CD14-positive monocyte (primary cell): ENCODE data around the gene ZBTB7C. TPM values are rescaled to one million over a fixed set of nuclear protein-coding genes. Genes with fewer than 3 reads are reported as not detected.

Experiments
- DNase-seq, 3 donors: peaks; one replicate each; pipeline ENCODE4 v3.0.0-alpha.2; 2011 to 2022
- H2AFZ ChIP-seq: 2 replicates; pipeline ENCODE4 v1.6.0; 2012; ENCODE audit warnings: mild to moderate bottlenecking, low read depth, low read length, inconsistent platforms; ENCODE audit not compliant: insufficient read depth, poor library complexity, severe bottlenecking
- H3K27ac ChIP-seq, 2 donors: 1 replicate in 1 of 2; 2 replicates in 1 of 2; pipeline ENCODE4 v1.5.1; 2012 to 2013; ENCODE audit warnings: low read length in 2 of 2, control low read depth in 1 of 2, inconsistent platforms in 1 of 2, low read depth in 1 of 2, mild to moderate bottlenecking in 1 of 2
- H3K27me3 ChIP-seq, 2 donors: one replicate each; pipeline versions ENCODE4 v1.6.0 to v1.6.1; 2011 to 2013; ENCODE audit warnings: low read length in 2 of 2; ENCODE audit not compliant: control insufficient read depth in 2 of 2, insufficient read depth in 2 of 2
- H3K36me3 ChIP-seq, 2 donors: replicated peaks in 1 of 2; 1 replicate in 1 of 2; 2 replicates in 1 of 2; pipeline versions ENCODE4 v1.5.1 to v1.6.1; 2012 to 2013; ENCODE audit warnings: low read length in 2 of 2, control low read depth in 1 of 2, inconsistent platforms in 1 of 2, mild to moderate bottlenecking in 1 of 2; ENCODE audit not compliant: insufficient read depth in 2 of 2, control insufficient read depth in 1 of 2
- H3K4me1 ChIP-seq, 2 donors: 1 replicate in 1 of 2; 2 replicates in 1 of 2; pipeline versions ENCODE4 v1.5.1 to v1.6.1; 2012 to 2013; ENCODE audit warnings: low read length in 2 of 2, control low read depth in 1 of 2, inconsistent platforms in 1 of 2, mild to moderate bottlenecking in 1 of 2, moderate library complexity in 1 of 2; ENCODE audit not compliant: insufficient read depth in 2 of 2, control insufficient read depth in 1 of 2
- H3K4me2 ChIP-seq: replicated peaks from 2 replicates; pipeline ENCODE3; 2012; ENCODE audit warnings: low read length, moderate library complexity, mild to moderate bottlenecking; ENCODE audit not compliant: poor library complexity, severe bottlenecking; ENCODE audit errors: extremely low read depth
- H3K4me3 ChIP-seq, 3 experiments: fragments of 200-600 bp in 1 of 3; sonication (generic) in 1 of 3; replicated peaks in 1 of 3; 1 replicate in 2 of 3; 2 replicates in 1 of 3; pipeline ENCODE4 v1.5.1; 2011 to 2013; ENCODE audit warnings: low read length in 3 of 3, mild to moderate bottlenecking in 3 of 3, control low read depth in 2 of 3, low read depth in 2 of 3, inconsistent platforms in 1 of 3, moderate library complexity in 1 of 3
- H3K79me2 ChIP-seq: 2 replicates; pipeline ENCODE4 v1.6.0; 2012; ENCODE audit warnings: mild to moderate bottlenecking, control low read depth, inconsistent platforms, low read length, moderate library complexity; ENCODE audit not compliant: insufficient read depth
- H3K9ac ChIP-seq: 2 replicates; pipeline ENCODE4 v1.6.0; 2017; ENCODE audit warnings: low read length, mild to moderate bottlenecking; ENCODE audit not compliant: insufficient read depth, poor library complexity, severe bottlenecking
- H3K9me3 ChIP-seq, 2 donors: replicated peaks in 1 of 2; 1 replicate in 1 of 2; 2 replicates in 1 of 2; pipeline versions ENCODE4 v1.5.1 to v1.6.1; 2012 to 2013; ENCODE audit warnings: low read length in 2 of 2, control low read depth in 1 of 2; ENCODE audit not compliant: control insufficient read depth in 1 of 2, insufficient read depth in 1 of 2
- H4K20me1 ChIP-seq: 2 replicates; pipeline ENCODE4 v1.6.0; 2012; ENCODE audit warnings: mild to moderate bottlenecking, low read length, control low read depth, moderate library complexity; ENCODE audit not compliant: insufficient read depth
- H3K27ac Mint-ChIP-seq, 7 donors: one replicate each; pipeline ENCODE4 v1.8.0; 2020; ENCODE audit warnings: mild to moderate bottlenecking in 7 of 7, mixed read lengths in 7 of 7, moderate library complexity in 6 of 7, inconsistent platforms in 2 of 7
- H3K27me3 Mint-ChIP-seq, 3 donors: one replicate each; pipeline ENCODE4 v1.8.0; 2021 to 2022; ENCODE audit warnings: low read depth in 3 of 3, mild to moderate bottlenecking in 3 of 3, mixed read lengths in 3 of 3, moderate library complexity in 3 of 3, inconsistent platforms in 1 of 3
- H3K36me3 Mint-ChIP-seq, 2 donors: one replicate each; pipeline ENCODE4 v1.8.0; 2020; ENCODE audit warnings: mixed read lengths in 2 of 2, inconsistent platforms in 1 of 2, mild to moderate bottlenecking in 1 of 2
- H3K4me1 Mint-ChIP-seq: one replicate; pipeline ENCODE4 v1.8.0; 2020; ENCODE audit warnings: mild to moderate bottlenecking, mixed read lengths
- H3K4me3 Mint-ChIP-seq, 2 donors: one replicate each; pipeline ENCODE4 v1.8.0; 2020; ENCODE audit warnings: mild to moderate bottlenecking in 2 of 2, mixed read lengths in 2 of 2, moderate library complexity in 1 of 2
- H3K9me3 Mint-ChIP-seq, 7 donors: one replicate each; pipeline ENCODE4 v1.8.0; 2020 to 2022; ENCODE audit warnings: mixed read lengths in 7 of 7, mild to moderate bottlenecking in 6 of 7, moderate library complexity in 6 of 7, inconsistent platforms in 2 of 7
- CTCF ChIP-seq: fragments of 200-600 bp; IDR thresholded peaks from one replicate; pipeline ENCODE4 v1.8.0; 2022; ENCODE audit warnings: antibody characterized with exemption, mild to moderate bottlenecking
- WGBS: methylation state at CpG from one replicate; pipeline ENCODE4 v1.1.5; 2013; ENCODE audit warnings: missing lambda C conversion rate; ENCODE audit not compliant: insufficient coverage; 5-methylcytosine and 5-hydroxymethylcytosine counted together
- intact Hi-C, 2 donors: fragments of 100-400 bp; cut with micrococcal nuclease; formaldehyde crosslinking; loops; one replicate each; pipeline versions ENCODE4 v1.15.0 to v1.15.1; 2023
- polyA plus RNA-seq, 3 donors: library from polyadenylated mRNA; depleted of rRNA in 1 of 3; unstranded in 2 of 3; stranded (reverse) in 1 of 3; fragments of 300-500 nt in 2 of 3; fragments of >200 nt in 1 of 3; fragmentation: Illumina TruSeq in 2 of 3; gene quantifications; 1 replicate in 2 of 3; 2 replicates in 1 of 3; pipeline ENCODE4 v1.2.3, GENCODE V29; 2012 to 2021

The ZBTB7C gene
- polyA plus RNA-seq, 3 donors: 0.03 to 0.09 TPM; not detected in 1

GRCh38 chr18:48263914-48264902 lies 145.0 kb downstream of the ZBTB7C start:
- Histone ChIP-seq H3K27ac (no peak overlapping the region), H3K9ac (no peak overlapping the region), H3K36me3 (no peaks in the 10 kb centered on the region), H4K20me1 (no peaks in the 10 kb centered on the region), H3K9me3 (no peaks in the 10 kb centered on the region), H3K79me2 (no peaks in the 10 kb centered on the region), H3K4me2 (no peak overlapping the region), H2AFZ (no peak overlapping the region), H3K4me3 (no peak overlapping the region), H3K27me3 (no peaks in the 10 kb centered on the region), H3K4me1 (no peaks in the 10 kb centered on the region)
- no peak for DNase-seq
- WGBS: 93% methylated on average over 8 of the region's 11 CpGs
- peaks cover 0 to 3% (median 0%) of the 10 kb centered on the region in 7 donors for H3K9me3 Mint-ChIP-seq
- no peaks in the 10 kb centered on the region for H3K36me3 Mint-ChIP-seq
- intact Hi-C loops: no loop called here
- no peak overlapping the region for H3K27ac Mint-ChIP-seq
- no peak overlapping the region for H3K4me3 Mint-ChIP-seq
- TF ChIP-seq CTCF: no peak
- no peaks in the 10 kb centered on the region for H3K4me1 Mint-ChIP-seq
- H3K27me3 Mint-ChIP-seq: peaks cover 0 to 16% (median 7%) of the 10 kb centered on the region in 3 donors

GRCh38 chr18:48263192-48263853 lies 145.9 kb downstream of the ZBTB7C start:
- no peak overlapping the region for H3K27ac ChIP-seq
- no peaks in the 10 kb centered on the region for H3K9me3 ChIP-seq
- H3K9ac ChIP-seq: no peak overlapping the region
- H3K4me3 Mint-ChIP-seq: no peak overlapping the region
- H3K27me3 Mint-ChIP-seq: peaks cover 0 to 19% (median 7%) of the 10 kb centered on the region in 3 donors
- intact Hi-C loops: no loop called here
- no peaks in the 10 kb centered on the region for H3K27me3 ChIP-seq
- no peaks in the 10 kb centered on the region for H3K36me3 ChIP-seq
- H3K79me2 ChIP-seq: no peaks in the 10 kb centered on the region
- no peak overlapping the region for H2AFZ ChIP-seq
- no peaks in the 10 kb centered on the region for H3K4me1 Mint-ChIP-seq
- WGBS: 84% methylated on average over 5 of the region's 7 CpGs
- no peak for TF ChIP-seq CTCF
- H3K4me3 ChIP-seq: no peak overlapping the region
- H3K27ac Mint-ChIP-seq: peak overlapping the region in 1 of 7 donors; percentile 14
- no peak overlapping the region for H3K4me2 ChIP-seq
- H4K20me1 ChIP-seq: no peaks in the 10 kb centered on the region
- H3K36me3 Mint-ChIP-seq: no peaks in the 10 kb centered on the region
- H3K9me3 Mint-ChIP-seq: peaks cover 0 to 3% (median 2%) of the 10 kb centered on the region in 7 donors
- no peaks in the 10 kb centered on the region for H3K4me1 ChIP-seq
- no peak for DNase-seq
